OCI-LY7 (cell line): ENCODE measurements around the gene ITGA3. TPM values are rescaled to one million over a fixed set of nuclear protein-coding genes. Genes with fewer than 3 reads are reported as not detected.

ENCODE experiments used
- BruUV-seq: library from RNA; stranded (reverse); fragments of 400-500 nt; replicated peaks from 2 replicates; lab custom pipeline; 2021; lab: Mats Ljungman, UMichigan
- CTCF ChIA-PET: fragments of 300-600 bp; sonication (Branson Sonifier 250); formaldehyde crosslinking; loops from one replicate; lab custom pipeline; 2022; ENCODE audit warnings: antibody characterized with exemption; ENCODE audit not compliant: unreplicated experiment; lab: Charles Lee
- POLR2A ChIA-PET: fragments of 300-600 bp; sonication (Branson Sonifier 250); formaldehyde crosslinking; loops from one replicate; lab custom pipeline; 2022; ENCODE audit warnings: antibody characterized with exemption; lab: Charles Lee
- DNase-seq: peaks from one replicate; pipeline ENCODE4 v3.0.0-alpha.2; 2015; ENCODE audit warnings: low spot score
- H2AFZ ChIP-seq: fragments of 200-600 bp; sonication (generic), shearing (Covaris generic); 2 replicates; pipeline ENCODE4 v1.6.1; 2014; ENCODE audit warnings: mild to moderate bottlenecking, antibody characterized with exemption, low read length, moderate library complexity
- H3K27ac ChIP-seq: fragments of 200-600 bp; sonication (generic); 2 replicates; pipeline ENCODE4 v1.5.1; 2014; ENCODE audit warnings: mixed run types, low read depth, mild to moderate bottlenecking, moderate library complexity, low read length, inconsistent platforms; ENCODE audit not compliant: poor library complexity, severe bottlenecking
- H3K36me3 ChIP-seq: fragments of 200-600 bp; sonication (generic); 2 replicates; pipeline ENCODE4 v1.6.1; 2014; ENCODE audit warnings: mild to moderate bottlenecking, antibody characterized with exemption, low read length, moderate library complexity, mixed read lengths; ENCODE audit not compliant: insufficient read depth
- H3K4me1 ChIP-seq: fragments of 200-600 bp; sonication (generic); 2 replicates; pipeline ENCODE4 v1.5.1; 2014; ENCODE audit warnings: mild to moderate bottlenecking, low read length; ENCODE audit not compliant: insufficient read depth, poor library complexity, severe bottlenecking
- H3K4me2 ChIP-seq: fragments of 200-600 bp; sonication (generic); 2 replicates; pipeline ENCODE4 v1.6.1; 2014; ENCODE audit warnings: mild to moderate bottlenecking, low read length
- H3K4me3 ChIP-seq: fragments of 200-600 bp; sonication (generic); 2 replicates; pipeline ENCODE4 v1.5.1; 2014; ENCODE audit warnings: mild to moderate bottlenecking, low read depth, low read length; ENCODE audit not compliant: poor library complexity, severe bottlenecking
- H3K79me2 ChIP-seq: fragments of 200-600 bp; sonication (generic); 2 replicates; pipeline ENCODE4 v1.6.1; 2016; ENCODE audit warnings: low read depth, mild to moderate bottlenecking, low read length, moderate library complexity, mixed read lengths; ENCODE audit not compliant: insufficient read depth
- H3K9me2 ChIP-seq: fragments of 200-600 bp; sonication (generic); 2 replicates; pipeline ENCODE4 v1.6.1; 2016; ENCODE audit warnings: mild to moderate bottlenecking, low read length, mixed read lengths; ENCODE audit not compliant: insufficient read depth
- H3K9me3 ChIP-seq: fragments of 200-600 bp; sonication (generic); 2 replicates; pipeline ENCODE4 v1.6.1; 2014; ENCODE audit warnings: mild to moderate bottlenecking, mixed run types, low read length, mixed read lengths
- H4K20me1 ChIP-seq: fragments of 200-600 bp; sonication (generic); 2 replicates; pipeline ENCODE4 v1.6.1; 2014; ENCODE audit warnings: mild to moderate bottlenecking, antibody characterized with exemption, low read length, moderate library complexity, mixed read lengths; ENCODE audit not compliant: insufficient read depth
- CTCF ChIP-seq: fragments of 200-600 bp; sonication (generic); conservative IDR thresholded peaks from 2 replicates; pipeline ENCODE4 v1.5.1; 2014; ENCODE audit warnings: mild to moderate bottlenecking, antibody characterized with exemption, low read length, moderate library complexity, mixed read lengths
- EZH2phosphoT487 ChIP-seq: fragments of 200-600 bp; sonication (generic); IDR thresholded peaks from 2 replicates; pipeline ENCODE4 v1.6.1; 2018; ENCODE audit warnings: low read depth, borderline replicate concordance, mild to moderate bottlenecking, mixed run types, antibody characterized with exemption, low read length, moderate library complexity, mixed read lengths
- intact Hi-C: fragments of 100-400 bp; cut with micrococcal nuclease; formaldehyde crosslinking; loops from one replicate; pipeline ENCODE4 v1.10.0; 2022; ENCODE audit not compliant: unreplicated experiment
- total RNA-seq, 2 experiments: library from RNA; depleted of rRNA in 1 of 2; stranded (reverse); fragments of >200 nt in 1 of 2; shearing (Covaris generic) in 1 of 2; gene quantifications; 2 replicates each; pipeline ENCODE4 v1.2.3, GENCODE V29; 2014 to 2022

Gene ITGA3
- total RNA-seq, 2 experiments from 2014 or later, result 15.2 to 30.7 TPM

- H3K9me2 ChIP-seq, result no peaks in the 10 kb centered on the region
- H4K20me1 ChIP-seq, result no peaks in the 10 kb centered on the region
- DNase-seq, result no peak
- H3K4me1 ChIP-seq, result peaks cover 22% of the 10 kb centered on the region
- TF ChIP-seq EZH2phosphoT487, result no peak
- no peak overlapping the region for H3K4me2 ChIP-seq
- no peak overlapping the region for H3K4me3 ChIP-seq
- ChIA-PET POLR2A (no interaction called here), CTCF (no interaction called here)
- BruUV-seq, result no TSS peak
- intact Hi-C loops, result no loop called here
- H3K79me2 ChIP-seq, result no peaks in the 10 kb centered on the region
- H3K9me3 ChIP-seq, result no peaks in the 10 kb centered on the region
- no peak overlapping the region for H3K27ac ChIP-seq
- H3K36me3 ChIP-seq, result no peaks in the 10 kb centered on the region
- no peak overlapping the region for H2AFZ ChIP-seq
These were observed 6.3 kb upstream of the ITGA3 start for GRCh38 chr17:50049636-50050035.

- CTCF ChIA-PET, result no interaction called here
- TF ChIP-seq CTCF (no peak), EZH2phosphoT487 (no peak)
- no TSS peak for BruUV-seq
These were observed 5.4 kb upstream of the ITGA3 start for GRCh38 chr17:50050431-50051032.

GRCh38 chr17:50051082-50051576 is 4.8 kb upstream of the ITGA3 start:
- BruUV-seq, result no TSS peak
- Histone ChIP-seq H4K20me1 (no peaks in the 10 kb centered on the region), H3K4me1 (peaks cover 28% of the 10 kb centered on the region), H2AFZ (0 out of 2 replicates have a peak overlapping the region, but pooled peaks have one; percentile 23), H3K79me2 (no peaks in the 10 kb centered on the region), H3K4me2 (no peak overlapping the region; the same call in 1 of the 2 replicates), H3K9me3 (no peaks in the 10 kb centered on the region), H3K27ac (no peak overlapping the region), H3K4me3 (no peak overlapping the region), H3K9me2 (no peaks in the 10 kb centered on the region), H3K36me3 (no peaks in the 10 kb centered on the region)
- CTCF ChIA-PET, result no interaction called here
- no peak for DNase-seq
- TF ChIP-seq EZH2phosphoT487 (no peak), CTCF (no peak)
- POLR2A ChIA-PET, result no interaction called here
- intact Hi-C loops, result no loop called here

More at GRCh38 chr17:50050431-50051032, 5.4 kb upstream of the ITGA3 start:
- no peak overlapping the region for H3K4me2 ChIP-seq
- POLR2A ChIA-PET, result no interaction called here
- H3K9me3 ChIP-seq, result no peaks in the 10 kb centered on the region
- H3K27ac ChIP-seq, result no peak overlapping the region
- no peaks in the 10 kb centered on the region for H3K9me2 ChIP-seq
- H2AFZ ChIP-seq, result no peak overlapping the region
- no peaks in the 10 kb centered on the region for H3K36me3 ChIP-seq
- H3K4me1 ChIP-seq, result peaks cover 28% of the 10 kb centered on the region
- no peaks in the 10 kb centered on the region for H3K79me2 ChIP-seq
- H4K20me1 ChIP-seq, result no peaks in the 10 kb centered on the region
- intact Hi-C loops, result no loop called here
- H3K4me3 ChIP-seq, result no peak overlapping the region
- no peak for DNase-seq
